SK-N-SH treated with all-trans-retinoic acid at 6 μM for 48 hours (cell line): ENCODE results near the gene CCBE1.

ENCODE experiments used
- ESRRG ChIP-seq: fragments of 250-450 bp; sonication (Bioruptor Pico); IDR thresholded peaks from 2 replicates; pipeline ENCODE4 v1.6.1; 2021; ENCODE audit warnings: mild to moderate bottlenecking
- GLIS3 ChIP-seq: fragments of 250-450 bp; sonication (Bioruptor Pico); IDR thresholded peaks from 2 replicates; pipeline ENCODE4 v1.5.0; 2020; ENCODE audit warnings: mild to moderate bottlenecking, moderate library complexity
- RARB ChIP-seq: fragments of 250-450 bp; sonication (Bioruptor Pico); IDR thresholded peaks from 2 replicates; pipeline ENCODE4 v1.8.0; 2021; ENCODE audit warnings: mild to moderate bottlenecking, moderate library complexity
- ZNF70 ChIP-seq: fragments of 450-650 bp; formaldehyde crosslinking; IDR thresholded peaks from 2 replicates; pipeline ENCODE4 v1.5.0; 2020; ENCODE audit warnings: mild to moderate bottlenecking, moderate library complexity
- ZNF8 ChIP-seq: fragments of 450-650 bp; formaldehyde crosslinking; IDR thresholded peaks from 2 replicates; pipeline ENCODE4 v1.5.0; 2020; ENCODE audit warnings: mild to moderate bottlenecking, moderate library complexity
- TF ChIP-seq, protein P1 (sequence below): fragments of 250-450 bp; sonication (Bioruptor Pico); IDR thresholded peaks from 2 replicates; pipeline ENCODE4 v1.8.0; 2021; ENCODE audit warnings: low read depth, mild to moderate bottlenecking, moderate library complexity, borderline replicate concordance
- TF ChIP-seq, protein P2 (sequence below): fragments of 250-450 bp; sonication (Bioruptor Pico); IDR thresholded peaks from 2 replicates; pipeline ENCODE4 v1.5.1; 2020; ENCODE audit warnings: low read depth, mild to moderate bottlenecking, moderate library complexity

GRCh38 chr18:59658941-59659340, 38.3 kb downstream of the CCBE1 start:
- TF ChIP-seq RARB (CRISPR knock-in tag) (no peak), ZNF70 (CRISPR knock-in tag) (no peak), GLIS3 (CRISPR knock-in tag) (no peak), ESRRG (CRISPR knock-in tag) (no peak), ZNF8 (CRISPR knock-in tag) (no peak)
- TF ChIP-seq, protein P1, sequence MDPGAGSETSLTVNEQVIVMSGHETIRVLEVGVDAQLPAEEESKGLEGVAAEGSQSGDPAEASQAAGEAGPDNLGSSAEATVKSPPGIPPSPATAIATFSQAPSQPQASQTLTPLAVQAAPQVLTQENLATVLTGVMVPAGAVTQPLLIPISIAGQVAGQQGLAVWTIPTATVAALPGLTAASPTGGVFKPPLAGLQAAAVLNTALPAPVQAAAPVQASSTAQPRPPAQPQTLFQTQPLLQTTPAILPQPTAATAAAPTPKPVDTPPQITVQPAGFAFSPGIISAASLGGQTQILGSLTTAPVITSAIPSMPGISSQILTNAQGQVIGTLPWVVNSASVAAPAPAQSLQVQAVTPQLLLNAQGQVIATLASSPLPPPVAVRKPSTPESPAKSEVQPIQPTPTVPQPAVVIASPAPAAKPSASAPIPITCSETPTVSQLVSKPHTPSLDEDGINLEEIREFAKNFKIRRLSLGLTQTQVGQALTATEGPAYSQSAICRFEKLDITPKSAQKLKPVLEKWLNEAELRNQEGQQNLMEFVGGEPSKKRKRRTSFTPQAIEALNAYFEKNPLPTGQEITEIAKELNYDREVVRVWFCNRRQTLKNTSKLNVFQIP: no peak
- TF ChIP-seq, protein P2, sequence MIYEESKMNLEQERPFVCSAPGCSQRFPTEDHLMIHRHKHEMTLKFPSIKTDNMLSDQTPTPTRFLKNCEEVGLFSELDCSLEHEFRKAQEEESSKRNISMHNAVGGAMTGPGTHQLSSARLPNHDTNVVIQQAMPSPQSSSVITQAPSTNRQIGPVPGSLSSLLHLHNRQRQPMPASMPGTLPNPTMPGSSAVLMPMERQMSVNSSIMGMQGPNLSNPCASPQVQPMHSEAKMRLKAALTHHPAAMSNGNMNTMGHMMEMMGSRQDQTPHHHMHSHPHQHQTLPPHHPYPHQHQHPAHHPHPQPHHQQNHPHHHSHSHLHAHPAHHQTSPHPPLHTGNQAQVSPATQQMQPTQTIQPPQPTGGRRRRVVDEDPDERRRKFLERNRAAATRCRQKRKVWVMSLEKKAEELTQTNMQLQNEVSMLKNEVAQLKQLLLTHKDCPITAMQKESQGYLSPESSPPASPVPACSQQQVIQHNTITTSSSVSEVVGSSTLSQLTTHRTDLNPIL (CRISPR knock-in tag): no peak
